ENCODE results near the gene MKLN1.
"Not testable (repeated sequence)": the region's sequence is repeated elsewhere in the genome, so short reads cannot be mapped to it uniquely, and the experiment has no call there.

The MKLN1 gene

DNA sequence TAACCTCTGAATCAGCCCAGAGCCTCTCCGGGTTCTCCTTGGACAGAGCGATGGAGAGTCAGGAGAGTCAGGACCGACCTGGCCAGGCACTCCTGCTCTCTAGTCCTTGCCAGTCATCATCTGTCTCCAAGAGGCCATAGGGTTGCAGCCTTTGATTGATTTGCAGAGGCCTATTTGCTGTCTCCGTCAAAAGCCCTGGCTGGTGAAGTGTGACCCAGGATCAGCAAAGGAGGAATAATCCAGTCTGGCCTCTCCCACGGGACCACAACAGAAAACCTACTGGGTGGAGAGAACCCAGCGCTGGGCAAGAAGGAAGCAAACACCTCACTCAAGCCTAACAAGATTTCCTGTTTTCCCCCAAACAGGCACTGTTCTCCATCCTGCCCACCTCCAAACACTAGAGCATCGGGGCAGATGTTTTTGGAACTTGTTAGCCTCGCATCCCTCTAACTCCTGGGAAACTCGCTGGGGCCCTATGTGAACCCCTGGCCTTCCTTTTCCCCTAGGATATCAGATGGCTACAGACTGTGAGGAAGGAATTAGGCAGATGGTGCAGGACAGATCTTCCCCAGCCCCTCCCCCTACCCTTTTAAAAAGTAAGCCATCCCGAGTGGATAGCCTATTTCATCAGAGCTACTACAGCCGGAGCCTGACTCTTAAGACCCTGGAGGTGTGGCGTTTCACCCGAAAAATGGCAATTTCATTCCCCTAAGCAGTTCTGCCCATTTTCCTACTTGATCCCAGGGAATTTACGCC lies 174.4 kb downstream of the MKLN1 start:
- no peak for DNase-seq (ENCODE audit: low read depth)

DNA sequence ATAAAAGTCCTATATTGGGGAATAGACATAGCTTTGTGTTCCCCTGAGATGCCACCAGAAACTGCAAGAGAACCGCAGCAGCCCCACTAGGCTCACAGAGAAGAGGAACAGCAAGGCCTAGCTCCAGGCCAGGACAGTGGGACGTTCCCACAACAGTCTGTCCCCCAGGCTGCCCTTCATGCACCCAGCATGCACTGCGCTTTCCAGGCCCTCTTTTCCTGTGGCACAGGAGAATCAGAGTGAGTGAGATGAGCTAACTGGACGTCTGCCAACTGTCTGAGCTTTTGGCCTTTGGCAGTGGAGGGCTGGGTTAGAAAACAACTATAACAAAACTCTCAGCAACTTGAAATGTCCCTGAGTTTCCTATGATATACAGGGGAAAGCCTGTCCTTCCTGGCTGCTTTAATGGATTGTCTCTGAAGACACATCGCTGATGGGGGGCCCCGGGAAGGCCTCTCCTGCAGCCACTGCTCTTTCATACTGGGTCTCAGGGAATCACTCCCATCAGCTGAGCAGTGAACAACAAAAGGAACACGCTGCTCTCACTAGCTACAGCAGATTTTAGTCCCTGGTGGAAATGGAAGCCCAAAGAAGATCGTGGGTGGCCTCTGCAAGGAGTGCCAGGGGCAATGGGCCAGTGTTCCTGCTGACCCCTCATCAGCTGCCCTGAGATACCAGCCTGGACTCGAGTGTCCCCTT lies 175.3 kb downstream of the MKLN1 start:
- DNase-seq (ENCODE audit: low read depth) = no peak

- DNase-seq (ENCODE audit: low read depth) = no peak
Observed at GRCh38 chr7:131503639-131504038, 176.0 kb downstream of the MKLN1 start.

GRCh38 chr7:131504157-131504899 lies 176.7 kb downstream of the MKLN1 start:
- no peak for DNase-seq (ENCODE audit: low read depth)

DNA sequence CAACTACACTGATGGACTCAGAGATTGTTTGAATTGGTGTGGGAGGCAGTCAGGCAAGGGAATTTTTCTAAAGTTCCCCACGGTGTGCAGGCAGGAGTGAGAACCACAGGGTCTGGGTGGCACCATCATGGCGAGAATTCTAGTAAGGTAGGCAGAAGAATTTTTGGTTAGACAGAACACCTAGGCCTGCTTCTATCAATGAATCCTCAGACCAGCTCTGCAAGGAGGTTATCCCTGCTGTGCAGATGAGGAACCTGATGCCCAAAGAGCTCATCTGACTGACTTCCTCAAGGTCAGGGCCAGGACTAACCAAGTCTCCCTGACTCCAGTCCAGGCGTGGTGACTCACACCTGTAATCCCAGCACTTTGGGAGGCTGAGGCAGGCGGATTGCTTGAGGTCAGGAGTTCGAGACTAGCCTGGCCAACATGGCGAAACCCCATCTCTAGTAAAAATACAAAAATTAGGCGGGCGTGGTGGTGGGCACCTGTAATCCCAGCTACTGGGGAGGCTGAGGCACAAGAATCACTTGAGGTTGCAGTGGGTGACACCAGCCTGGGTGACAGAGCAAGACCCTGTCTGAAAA lies 177.5 kb downstream of the MKLN1 start:
- not testable (repeated sequence) for DNase-seq (ENCODE audit: low read depth)

DNA sequence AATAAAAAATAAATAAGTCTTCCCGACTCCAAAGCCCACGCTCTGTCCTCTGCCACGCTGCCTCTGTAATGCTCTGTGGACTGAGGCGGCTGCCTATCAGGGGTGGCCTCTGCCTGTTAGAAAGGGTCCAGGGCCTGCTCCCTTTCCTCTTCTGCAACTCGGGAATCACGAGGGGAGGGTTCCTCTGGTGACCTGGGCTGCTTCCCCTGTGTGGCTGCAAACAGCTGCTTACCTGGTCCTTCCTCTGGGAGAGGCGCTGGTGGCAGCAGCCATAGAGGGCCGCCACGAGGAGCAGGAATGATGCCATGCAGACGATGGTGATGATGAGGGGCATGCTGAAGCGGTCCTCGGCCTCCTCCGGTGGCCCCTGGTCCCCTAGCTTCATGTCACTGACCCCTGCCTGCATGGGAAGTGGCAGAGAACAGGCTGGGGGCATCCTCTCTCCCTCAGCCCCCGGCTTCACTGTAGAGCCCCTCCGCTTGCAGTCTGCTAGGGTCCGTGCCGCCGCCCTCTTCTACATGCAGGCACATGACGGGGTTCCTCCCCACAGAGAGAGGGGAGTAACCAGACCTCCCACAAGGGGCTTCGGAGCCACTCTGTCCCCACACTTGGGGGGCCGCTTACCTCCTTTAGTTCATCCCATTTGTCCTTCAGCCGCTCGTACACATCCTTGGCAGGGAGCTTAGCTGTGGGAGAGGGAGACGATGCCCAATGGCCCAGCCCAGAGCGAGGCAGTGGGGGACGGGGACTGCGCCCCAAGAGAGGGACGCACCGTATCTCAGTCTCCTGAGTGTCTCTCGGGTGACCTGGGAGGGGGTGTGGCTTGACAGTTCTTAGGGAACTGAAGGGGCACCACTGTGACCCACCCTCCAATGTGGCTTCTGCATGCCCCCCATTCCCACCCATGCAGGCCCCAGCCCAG lies 178.2 kb downstream of the MKLN1 start:
- DNase-seq (ENCODE audit: low read depth) = no peak

DNA sequence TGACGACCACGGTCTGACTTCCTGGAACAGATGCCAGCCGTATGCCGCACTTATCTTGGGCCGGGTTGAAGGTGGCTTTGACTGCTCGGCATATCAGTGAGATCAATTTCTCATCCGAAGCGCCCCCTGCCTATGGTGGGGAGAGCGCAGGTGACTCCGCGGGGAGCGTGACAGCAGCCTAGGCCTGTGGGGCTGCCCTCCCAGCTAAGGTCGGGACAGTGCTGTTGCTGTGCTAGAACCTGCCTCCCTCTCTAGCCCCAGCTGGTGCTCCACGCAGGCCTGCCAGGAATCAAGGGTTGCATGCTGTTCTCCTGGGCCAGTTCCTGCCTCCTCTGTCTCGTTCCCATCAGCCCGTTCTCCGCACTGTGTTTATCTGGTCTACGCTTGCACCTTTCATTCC lies 178.9 kb downstream of the MKLN1 start:
- DNase-seq (ENCODE audit: low read depth) = no peak

DNA sequence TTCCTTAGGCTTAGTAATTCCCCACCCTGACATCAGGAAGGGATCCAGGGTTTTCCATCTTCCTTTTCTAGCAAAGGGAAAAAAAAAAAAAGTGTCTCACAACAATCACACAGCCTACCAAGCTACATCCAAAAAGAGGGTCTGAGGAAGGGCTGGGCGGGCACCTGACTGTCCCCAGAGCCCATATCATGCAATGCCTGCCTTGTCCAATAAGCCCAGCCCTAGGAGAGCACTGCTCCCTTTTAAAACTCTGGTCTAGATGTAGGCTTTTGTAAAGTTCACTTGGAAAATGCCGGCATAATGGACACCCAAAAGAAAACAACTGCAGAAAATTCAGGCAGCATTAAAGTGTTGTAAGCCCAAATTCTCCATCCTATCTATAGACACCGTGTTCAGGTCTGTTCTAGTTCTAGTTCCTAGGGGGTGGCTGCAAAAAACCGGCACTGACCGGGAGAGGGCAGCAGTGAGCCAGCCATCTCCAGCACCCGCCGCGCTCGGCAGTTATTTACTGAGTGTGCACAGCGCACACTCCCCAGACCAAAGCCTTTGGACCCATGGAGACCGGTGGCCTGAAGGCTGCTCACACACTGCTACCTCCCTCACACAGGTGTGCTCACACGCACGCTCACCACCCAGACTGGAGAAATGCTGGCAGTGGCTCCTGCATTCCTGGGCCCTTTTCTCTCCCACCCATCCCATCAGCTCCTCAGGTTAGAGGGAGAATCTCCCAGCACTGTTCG lies 180.1 kb downstream of the MKLN1 start:
- no peak for DNase-seq (ENCODE audit: low read depth)

DNA sequence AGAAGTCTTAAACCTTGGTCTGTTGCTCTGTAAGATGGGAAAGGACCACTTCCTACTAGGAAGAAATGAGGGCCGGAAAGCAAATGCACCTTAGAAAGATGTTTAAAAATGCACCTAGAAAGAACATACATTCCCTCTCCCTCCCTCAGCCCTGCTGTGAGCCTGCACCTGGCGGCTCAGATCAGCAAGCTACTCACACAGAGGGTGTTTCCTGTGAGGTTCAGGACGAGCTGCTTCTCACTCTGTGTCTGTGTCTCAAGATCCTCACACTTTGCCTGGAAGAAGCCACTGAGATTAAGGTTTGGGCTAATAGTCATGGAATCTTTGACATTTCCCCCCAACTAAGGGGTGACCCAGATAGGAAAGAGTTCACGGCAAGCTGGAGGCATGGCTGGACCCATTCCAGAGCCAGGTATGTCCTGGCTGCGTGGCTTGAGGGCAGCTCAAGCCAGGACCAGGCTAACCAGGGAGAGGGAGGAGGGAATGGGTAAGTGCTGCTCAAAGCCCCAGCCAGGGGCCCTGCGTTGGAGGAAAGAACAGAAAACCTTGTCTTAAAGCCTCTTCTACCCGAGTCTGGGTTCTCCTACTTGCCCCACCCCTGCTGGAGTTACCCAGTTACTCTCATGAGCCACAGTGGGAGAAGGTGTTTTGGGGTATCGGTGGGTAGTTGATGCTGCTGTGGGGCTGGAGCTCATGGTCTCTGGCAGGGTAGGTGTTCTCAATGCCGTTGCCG lies 181.2 kb downstream of the MKLN1 start:
- DNase-seq (ENCODE audit: low read depth) = no peak

DNA sequence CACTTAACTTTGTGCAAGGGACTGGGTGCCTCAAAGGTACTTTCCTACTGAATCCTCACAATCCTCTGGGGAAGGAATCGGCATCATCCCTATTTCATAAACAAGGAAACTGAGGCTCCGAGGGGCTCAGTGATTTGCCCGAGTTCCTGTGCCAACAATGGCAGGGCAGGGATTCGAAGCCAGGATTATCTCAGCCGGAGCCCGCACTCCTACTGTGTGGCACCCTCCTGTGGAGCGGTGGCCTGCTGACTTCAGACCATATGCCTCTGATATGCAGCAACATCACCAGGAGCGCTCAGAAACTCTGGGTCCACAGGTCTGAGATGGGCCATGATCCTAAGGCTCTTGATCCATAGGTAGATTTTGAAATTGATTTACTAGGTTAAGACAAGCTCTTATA lies 182.1 kb downstream of the MKLN1 start:
- no peak for DNase-seq (ENCODE audit: low read depth)

DNA sequence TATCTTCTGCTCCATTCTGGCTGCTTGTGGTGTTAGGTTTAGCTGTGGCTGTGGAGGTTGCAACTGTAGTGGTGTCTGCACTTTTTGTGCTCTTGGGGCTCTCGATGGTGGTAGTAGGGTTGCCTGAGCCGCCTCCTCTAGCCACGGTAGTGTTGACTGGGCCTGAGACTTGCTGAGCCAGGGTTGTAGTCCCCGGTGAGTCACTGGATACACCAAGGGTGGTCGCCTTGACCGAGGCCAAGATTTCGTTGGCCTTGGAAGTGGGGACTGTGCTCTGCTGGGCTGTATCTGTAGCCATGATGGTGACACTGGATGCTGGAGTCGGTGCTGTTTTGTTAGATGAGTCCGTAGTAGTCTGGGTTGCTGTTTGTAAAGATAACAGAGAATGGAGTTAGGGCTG lies 183.4 kb downstream of the MKLN1 start:
- no peak for DNase-seq (ENCODE audit: low read depth)

DNA sequence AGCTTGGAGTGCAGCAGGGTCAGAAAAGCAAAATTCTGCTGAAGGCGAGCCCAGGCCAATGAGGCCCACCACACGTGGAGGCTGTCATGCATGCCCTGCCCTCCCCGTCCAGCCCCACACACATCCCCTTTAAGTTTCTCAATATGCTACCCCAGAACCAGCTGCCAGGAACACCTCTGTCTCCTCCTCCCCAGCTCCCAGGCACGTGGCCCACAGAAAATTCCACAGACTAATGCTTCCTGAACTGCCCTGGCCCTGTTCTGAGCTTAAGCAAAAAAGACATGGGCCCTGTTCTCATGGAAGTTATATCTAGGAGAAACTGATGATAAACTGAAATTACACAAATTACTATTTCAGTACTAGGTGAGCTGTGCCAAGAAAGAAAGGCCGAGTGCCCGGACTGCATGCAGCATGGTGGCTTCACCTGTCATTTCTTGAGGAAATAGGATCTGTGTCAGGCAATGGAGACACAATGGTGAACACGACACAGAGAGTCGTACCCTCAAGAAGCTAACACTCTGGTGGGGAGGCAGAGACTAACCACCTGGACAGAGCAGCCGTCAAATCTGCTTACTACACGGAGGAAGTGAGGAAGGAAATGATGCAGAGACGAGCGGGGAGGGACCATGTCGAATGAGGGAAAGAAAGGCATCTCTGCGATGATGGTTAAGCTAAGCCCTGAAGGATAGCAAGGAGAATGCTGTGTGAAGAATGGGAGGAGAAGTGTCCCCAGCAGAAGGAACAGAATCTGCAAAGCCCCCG lies 184.3 kb downstream of the MKLN1 start:
- DNase-seq (ENCODE audit: low read depth) = no peak

GRCh38 chr7:131513245-131514061 lies 185.8 kb downstream of the MKLN1 start:
- DNase-seq (ENCODE audit: low read depth) = no peak

GRCh38 chr7:131515471-131515870 lies 187.8 kb downstream of the MKLN1 start:
- DNase-seq (ENCODE audit: low read depth) = not testable (repeated sequence)

- DNase-seq (ENCODE audit: low read depth) = no peak
Observed at GRCh38 chr7:131517218-131517923, 189.7 kb downstream of the MKLN1 start.

GRCh38 chr7:131518626-131519025 lies 190.9 kb downstream of the MKLN1 start:
- DNase-seq (ENCODE audit: low read depth) = no peak

GRCh38 chr7:131521651-131522163 lies 194.0 kb downstream of the MKLN1 start:
- no peak for DNase-seq (ENCODE audit: low read depth)
